Epithelial cell of esophagus (primary cell): ENCODE results near the gene PRKACB.

Source experiments
- DNase-seq: peaks from one replicate; pipeline ENCODE4 v3.0.0; 2010; ENCODE audit warnings: low read depth
- H3K4me3 ChIP-seq: 2 replicates; pipeline ENCODE4 v1.5.1; 2011; ENCODE audit warnings: mild to moderate bottlenecking, low read length, control low read depth
- TF ChIP-seq, protein P1 (sequence below): IDR thresholded peaks from 2 replicates; pipeline ENCODE4 v1.5.1; 2011; ENCODE audit warnings: low read depth, mild to moderate bottlenecking, low read length, control low read depth, inconsistent platforms; ENCODE audit not compliant: insufficient read depth; ENCODE audit errors: missing control alignments

PRKACB gene

DNA sequence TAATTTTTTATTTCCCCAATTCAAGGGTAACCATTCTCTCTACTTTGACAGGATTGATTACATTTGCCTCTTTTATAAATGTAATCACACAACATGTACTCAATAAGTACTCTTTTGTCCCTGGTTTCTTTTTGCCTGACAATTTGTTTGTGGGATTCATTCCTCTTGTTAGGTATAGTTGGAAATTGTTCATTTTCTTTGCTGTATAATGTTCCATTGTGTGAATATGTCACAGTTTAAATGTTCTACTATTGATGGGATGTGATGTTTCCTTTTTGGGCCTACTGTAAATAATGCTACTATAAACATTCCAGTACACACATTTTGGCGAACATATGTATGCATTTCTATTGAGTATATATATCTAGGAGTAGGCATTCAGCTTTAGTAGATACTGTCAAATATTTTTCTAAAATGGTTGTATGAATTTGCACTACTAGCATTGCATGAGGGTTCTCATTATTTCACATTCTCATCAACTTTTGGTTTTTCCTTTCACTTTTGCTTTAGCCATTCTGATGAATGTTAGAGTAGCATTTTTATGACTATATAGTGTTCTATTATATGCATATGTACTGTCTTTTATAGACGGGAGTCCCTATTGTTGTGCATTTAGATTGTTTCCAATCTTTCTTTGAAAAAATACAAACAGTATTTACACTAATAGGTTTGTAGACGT is 35.0 kb upstream of the PRKACB start:
- TF ChIP-seq, protein P1, sequence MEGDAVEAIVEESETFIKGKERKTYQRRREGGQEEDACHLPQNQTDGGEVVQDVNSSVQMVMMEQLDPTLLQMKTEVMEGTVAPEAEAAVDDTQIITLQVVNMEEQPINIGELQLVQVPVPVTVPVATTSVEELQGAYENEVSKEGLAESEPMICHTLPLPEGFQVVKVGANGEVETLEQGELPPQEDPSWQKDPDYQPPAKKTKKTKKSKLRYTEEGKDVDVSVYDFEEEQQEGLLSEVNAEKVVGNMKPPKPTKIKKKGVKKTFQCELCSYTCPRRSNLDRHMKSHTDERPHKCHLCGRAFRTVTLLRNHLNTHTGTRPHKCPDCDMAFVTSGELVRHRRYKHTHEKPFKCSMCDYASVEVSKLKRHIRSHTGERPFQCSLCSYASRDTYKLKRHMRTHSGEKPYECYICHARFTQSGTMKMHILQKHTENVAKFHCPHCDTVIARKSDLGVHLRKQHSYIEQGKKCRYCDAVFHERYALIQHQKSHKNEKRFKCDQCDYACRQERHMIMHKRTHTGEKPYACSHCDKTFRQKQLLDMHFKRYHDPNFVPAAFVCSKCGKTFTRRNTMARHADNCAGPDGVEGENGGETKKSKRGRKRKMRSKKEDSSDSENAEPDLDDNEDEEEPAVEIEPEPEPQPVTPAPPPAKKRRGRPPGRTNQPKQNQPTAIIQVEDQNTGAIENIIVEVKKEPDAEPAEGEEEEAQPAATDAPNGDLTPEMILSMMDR = no peak
- H3K4me3 ChIP-seq = no peak overlapping the region
- DNase-seq = no peak

DNA sequence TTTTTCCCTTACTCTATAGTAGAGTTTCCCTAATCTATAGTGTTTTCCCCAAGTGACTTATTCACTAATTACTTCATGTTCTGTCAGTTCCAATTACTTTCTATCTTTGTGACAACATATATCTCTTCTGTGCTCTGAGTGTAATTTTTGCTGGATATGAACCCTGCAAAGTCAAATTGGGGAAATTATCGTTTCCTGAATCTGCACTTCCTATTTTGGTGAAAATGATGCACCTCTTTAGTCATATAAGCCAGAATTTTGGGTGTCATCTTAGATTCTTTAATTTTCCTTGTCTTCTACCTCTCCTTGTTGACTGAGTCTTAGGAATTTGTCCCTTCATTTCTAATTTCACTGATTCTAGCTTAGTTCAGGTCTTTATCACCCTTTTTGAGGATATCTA is 33.4 kb upstream of the PRKACB start:
- H3K4me3 ChIP-seq = no peak overlapping the region
- TF ChIP-seq, protein P1 = no peak
- no peak for DNase-seq

DNA sequence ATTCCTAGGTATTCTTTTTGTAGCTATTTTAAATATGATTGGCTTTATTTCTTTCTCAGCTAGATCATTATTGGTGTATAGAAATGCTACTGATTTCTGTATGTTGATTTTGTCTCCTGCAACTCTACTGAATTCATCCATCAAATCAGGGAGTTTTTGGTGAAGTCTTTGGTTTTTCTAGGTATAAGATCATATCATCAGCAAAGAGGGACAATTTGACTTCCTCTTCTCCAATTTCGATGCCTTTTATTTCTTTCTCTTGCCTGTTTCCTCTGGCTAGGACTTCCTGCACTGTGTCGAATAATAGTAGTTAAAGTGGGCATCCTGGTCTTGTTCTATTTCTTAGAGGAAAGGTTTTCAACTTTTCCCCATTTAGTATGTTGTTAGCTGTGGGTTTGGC is 27.5 kb upstream of the PRKACB start:
- no peak for DNase-seq
- no peak overlapping the region for H3K4me3 ChIP-seq
- TF ChIP-seq, protein P1 = no peak

DNA sequence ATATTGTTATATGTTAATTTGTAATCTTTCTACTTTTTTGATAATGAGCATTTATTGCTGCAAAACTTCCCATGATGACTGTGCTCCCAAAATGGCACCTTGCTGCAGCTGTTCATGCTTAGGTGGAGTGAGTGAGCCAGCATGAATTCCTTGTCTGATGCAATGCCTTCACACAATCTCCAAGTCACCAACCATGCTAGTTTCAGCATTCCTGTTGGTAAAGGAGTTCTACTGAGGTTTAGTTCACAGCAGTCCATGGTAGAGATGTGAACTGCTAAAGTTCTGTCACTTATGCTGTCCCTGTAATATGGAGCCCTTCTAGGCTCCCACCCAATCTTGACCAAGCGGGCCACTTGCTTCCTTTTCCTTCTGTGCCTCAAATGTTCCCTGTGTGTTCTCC is 26.2 kb upstream of the PRKACB start:
- DNase-seq = peak; percentile 70
- H3K4me3 ChIP-seq = no peak overlapping the region
- TF ChIP-seq, protein P1 = no peak

DNA sequence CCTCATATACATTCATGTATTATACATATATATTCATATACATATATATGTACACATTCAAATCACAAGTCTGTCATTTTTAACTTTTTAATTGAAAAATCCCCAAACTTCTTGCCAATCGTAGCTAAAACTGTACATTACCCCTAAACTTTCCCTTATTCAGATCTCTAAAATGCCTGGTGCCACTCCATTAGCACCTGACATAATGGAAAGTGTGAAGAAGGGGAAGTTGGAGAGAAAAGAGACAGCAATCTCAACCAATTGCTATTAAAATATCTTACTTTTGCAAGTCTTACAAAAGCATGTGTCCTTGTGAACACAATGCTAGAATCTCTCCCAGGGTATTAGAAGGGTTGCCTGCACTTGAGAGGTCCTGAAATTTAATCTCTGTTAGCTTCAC is 22.7 kb upstream of the PRKACB start:
- TF ChIP-seq, protein P1 = no peak
- no peak overlapping the region for H3K4me3 ChIP-seq

DNA sequence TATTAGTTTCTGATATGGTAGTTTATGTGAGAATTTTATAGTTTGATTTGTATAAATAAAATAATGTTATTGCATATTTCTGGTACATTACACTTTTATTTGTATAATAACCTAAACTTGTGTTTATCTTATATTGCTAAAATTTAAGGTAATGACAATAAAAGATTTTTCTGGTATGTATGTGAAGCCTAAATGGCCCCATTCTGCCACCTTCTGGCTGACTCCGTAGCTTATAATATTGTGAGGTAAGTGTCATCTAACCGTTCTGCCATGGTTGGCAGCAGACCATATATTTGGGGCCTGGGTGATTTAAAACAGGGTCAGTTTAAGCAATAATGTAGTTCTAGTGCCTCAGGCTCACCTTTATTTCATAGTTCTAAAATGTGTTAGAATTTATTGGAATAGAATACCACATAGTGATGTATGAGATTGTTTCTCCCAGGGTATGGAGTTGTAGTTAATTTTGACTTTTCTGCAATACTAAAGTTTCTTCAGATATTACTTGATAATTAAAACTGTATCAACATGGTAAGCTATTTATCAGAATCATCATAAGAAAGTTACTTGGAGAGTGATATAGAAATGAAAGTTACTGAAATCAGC is 21.2 kb upstream of the PRKACB start:
- DNase-seq = peak; percentile 67
- TF ChIP-seq, protein P1 = peak; percentile 78
- H3K4me3 ChIP-seq = no peak overlapping the region

More for the DNA sequence above, 22.7 kb upstream of the PRKACB start:
- no peak for DNase-seq

DNA sequence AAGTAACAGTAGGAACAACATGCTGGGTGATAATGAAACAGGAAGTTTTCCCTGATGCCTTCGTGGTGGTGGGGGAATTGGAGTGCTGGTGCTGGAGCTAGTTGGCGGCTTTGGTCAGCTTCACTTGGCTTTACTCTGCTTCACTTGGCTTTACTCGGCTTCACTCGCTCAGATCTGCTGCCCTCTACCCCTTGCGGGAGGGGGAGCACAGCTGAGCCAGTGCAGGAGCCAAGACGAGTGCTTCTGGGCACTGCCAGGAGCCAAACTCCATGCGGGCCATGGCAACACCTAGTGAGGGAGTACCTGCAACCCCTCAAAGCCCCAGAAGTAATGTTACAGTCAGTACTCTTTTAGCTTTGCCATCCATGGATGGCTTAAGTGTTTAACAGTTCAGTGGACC is 10.6 kb upstream of the PRKACB start:
- TF ChIP-seq, protein P1 = no peak
- no peak for DNase-seq
- no peak overlapping the region for H3K4me3 ChIP-seq
